Jurkat, Clone E6-1 (cell line): ENCODE measurements around the gene CSMD2.

ENCODE experiments used
- DNase-seq: peaks from one replicate; pipeline ENCODE4 v3.0.0-alpha.2; 2011; ENCODE audit warnings: low read depth, low spot score
- H3K4me3 ChIP-seq: 2 replicates; pipeline ENCODE4 v1.5.1; 2011; ENCODE audit warnings: mild to moderate bottlenecking, low read length, control low read depth, moderate library complexity

The CSMD2 gene

DNA sequence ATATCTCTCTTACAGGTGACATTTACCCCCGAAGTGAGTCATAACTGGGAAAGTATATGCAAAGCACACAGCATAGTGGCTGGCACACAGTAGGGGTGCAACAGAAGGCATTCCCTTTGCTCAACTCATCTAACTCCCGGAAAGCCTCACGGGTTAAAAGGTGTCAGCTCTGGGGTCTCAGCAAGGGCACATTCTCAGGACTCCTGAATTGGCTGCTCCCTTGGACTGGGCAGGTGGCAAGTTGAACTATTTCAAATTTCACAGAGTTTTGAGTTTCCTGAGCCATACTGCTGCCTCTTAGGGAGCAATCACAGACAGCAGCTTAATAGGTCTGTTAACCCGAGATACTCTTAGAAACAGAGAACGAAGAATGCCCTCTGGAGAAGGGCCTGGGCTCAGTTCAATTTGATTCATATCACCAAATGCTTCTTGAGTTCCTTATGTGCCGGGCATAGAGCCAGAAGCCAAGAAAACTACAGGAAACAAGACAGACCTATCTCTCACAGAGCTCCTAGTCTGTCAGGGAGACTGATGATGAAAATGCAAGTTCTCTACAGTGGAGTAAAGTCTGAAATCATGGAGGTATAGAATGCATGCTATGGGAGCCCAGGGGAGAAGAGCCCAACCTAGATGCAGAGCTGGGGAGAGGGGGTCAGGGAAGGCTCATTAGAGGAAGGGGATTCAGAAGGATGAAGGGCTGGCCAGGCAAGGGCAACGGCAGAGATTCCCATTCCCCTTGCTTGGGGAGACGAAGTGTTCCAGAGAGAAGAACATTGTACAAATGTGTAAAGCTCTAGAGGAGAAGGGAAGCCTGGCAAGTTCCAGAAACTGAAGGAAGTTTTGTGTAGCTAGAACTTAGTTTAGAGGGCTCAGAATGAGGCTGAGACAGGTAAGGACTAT is 445.0 kb downstream of the CSMD2 start:
- DNase-seq: no peak

DNA sequence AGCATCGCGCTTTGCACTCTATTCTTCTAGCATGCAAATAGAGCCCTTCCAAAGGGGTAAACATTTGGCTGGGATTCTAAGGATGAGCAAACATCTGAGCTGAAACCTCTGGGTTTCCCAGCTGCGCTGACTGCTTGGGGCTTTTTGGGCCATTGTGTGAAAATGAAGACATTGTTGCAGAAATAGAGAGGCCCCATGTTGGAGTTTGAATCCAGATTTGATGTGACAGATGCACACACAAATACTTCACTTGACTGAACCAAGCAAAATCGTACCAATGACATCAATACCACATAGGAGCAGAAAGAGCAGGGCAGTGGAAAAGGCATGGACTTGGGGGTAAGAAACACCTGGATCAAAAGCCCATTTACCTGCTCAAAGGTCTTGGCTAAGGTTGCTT is 445.7 kb downstream of the CSMD2 start:
- H3K4me3 ChIP-seq: no peak overlapping the region

More for the DNA sequence above, 445.0 kb downstream of the CSMD2 start:
- no peak overlapping the region for H3K4me3 ChIP-seq

DNA sequence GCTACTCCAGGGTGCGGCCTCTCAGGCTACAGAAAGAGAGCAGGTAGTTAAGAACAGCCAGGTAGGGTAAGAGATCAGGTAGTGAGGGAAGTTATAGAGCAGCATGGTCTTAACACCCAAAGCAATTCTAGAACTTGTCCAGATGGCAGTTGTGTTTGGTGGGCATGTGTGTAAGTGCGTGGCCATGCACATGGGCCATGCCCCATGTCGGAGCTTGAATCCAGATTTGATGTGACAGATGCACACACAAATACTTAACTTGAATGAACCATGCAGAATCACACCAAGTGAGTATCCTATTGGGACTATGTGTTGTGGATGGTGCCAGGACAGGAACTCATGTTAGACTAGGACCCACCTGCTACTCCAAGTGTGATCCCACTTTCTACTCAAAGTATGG is 446.8 kb downstream of the CSMD2 start:
- DNase-seq: no peak
- H3K4me3 ChIP-seq: no peak overlapping the region

More for the DNA sequence above, 445.7 kb downstream of the CSMD2 start:
- no peak for DNase-seq

DNA sequence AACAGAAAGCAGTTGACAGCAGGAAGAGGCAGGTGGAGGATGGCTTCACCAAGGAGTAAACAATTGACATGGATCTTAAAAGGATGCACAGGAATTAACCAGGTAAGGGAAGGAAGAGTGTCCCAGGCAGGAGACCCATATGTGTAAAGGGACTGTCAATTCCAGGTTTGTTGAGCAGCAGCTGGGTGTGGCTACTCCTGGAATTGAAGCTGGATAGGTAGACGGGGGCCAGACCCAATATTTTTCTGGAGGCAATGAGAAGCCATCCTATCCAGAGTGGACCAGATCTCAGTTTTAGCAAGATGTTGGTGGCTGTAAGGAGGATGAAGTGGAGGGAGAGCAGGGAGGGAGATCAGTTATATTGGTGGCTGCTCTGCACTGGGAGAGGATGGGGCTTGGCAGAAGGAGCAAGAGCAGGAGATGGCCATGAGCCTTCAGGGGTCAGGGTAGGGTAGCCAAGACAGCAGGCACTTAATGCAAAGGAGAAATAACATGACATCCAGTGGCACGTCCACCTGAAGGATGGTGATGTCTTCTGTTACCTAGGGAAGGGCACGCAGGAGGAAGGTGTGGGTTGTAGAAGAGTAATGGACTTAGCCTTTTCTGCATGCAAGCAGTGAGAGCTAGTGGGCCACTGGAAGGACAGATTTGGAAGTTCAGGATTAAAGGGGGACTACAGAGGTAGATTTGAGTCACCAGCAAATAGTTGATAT is 447.9 kb downstream of the CSMD2 start:
- DNase-seq: no peak
- no peak overlapping the region for H3K4me3 ChIP-seq

DNA sequence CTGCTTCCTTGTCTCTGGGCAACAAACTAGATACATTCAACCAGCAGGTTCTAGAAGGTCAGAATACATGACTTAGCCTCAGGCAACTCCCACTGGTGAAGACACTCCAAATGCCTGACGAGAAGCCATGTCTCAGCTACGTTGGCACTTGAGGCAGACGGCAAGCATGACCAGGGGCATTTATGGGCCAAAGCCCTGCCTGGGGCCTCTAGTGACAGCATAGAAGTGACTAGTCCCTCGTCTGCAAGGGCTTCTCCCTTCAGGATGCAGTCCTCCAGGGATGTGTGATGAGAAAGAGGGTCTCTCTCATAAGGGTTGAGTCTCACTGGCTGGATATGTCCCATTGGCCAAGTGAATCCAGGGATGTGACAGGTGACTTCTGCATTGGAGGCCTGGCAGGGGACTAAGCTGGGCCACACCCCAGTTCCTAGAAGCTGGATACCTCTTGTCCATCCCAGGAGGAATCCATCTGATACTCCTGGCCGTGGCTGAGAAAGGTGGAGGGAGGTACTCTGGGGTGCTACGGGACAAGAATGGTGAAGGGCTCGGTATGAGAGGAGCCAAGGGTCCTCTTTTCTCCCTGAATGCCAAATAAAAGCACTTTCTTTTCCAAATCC is 449.7 kb downstream of the CSMD2 start:
- no peak for DNase-seq
- no peak overlapping the region for H3K4me3 ChIP-seq

DNA sequence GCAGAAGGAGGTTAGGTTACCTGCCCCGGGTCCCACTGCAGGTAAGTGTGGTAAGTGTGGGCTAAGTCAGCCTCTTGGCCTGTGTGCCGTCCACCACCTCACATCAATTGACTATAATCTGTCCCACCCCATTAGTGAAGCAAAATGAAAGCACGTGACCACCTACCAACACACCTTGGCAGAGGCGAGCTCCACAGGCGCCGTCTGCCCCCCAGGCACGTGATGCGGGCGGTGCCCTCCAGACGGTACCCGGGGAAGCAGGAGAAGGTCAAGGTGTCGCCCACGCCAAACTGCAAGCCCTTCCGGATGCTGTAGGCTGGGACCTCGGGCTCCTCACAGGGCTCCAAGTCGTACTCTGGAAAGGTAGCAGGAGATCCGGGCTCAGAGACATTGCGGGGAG is 450.6 kb downstream of the CSMD2 start:
- DNase-seq: no peak
- no peak overlapping the region for H3K4me3 ChIP-seq

DNA sequence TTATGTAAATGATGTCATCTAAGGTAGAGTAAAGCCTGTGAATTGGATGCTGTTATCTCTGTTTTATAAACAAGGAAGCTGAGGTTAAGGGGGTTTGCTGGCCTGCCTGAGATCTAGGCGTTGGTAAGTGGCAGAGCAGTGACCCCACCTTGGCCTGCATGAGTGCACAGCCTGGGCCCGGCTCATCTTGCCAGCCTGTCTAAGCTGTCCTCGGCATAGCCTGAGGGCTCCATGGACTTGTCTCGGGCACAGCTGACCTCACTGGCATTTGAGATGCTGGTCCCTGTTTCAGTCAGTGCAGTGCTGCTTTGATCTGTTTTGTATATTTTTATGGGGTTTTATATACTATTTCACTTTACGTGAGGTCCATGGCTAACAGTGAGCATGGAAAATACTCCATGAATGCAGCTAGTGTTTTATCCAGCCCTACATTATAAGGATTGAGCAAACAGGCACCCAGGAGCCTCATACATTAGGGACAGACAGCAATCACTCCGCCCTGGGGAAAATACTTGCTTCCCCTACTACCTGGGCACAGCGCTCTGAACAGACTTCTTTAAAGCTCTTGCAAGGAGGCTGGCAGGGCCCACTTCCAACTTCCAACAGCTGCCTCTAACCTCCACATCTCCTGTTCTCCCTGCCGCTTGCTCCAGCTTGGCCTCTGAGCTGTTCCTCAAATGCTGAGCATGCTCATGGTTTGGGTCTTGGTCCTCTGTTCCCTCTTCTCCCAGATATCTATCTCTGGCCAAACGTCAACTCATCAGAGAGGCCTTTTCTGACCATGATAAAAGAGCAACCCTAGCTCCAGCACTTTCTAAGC is 451.8 kb downstream of the CSMD2 start:
- no peak for DNase-seq
- H3K4me3 ChIP-seq: no peak overlapping the region

DNA sequence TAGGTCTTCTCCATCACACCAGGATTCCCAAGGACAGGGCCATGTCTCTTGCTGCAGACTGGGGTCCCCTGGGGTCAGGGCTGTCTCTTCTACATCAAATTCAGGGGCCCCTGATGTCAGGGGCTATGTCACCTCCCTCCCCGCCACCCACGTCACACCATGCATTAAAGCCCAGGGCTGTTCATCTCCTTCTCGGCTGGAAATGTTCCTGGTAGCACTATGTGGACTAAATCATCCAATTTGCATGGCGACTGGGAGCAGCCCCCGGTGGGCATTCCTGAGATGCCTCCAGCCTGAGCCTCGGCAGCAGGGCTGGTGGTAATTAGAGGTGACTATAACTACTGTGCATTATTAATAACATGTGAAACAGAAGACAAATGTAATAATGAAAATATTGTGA is 452.8 kb downstream of the CSMD2 start:
- H3K4me3 ChIP-seq: no peak overlapping the region
- DNase-seq: no peak

DNA sequence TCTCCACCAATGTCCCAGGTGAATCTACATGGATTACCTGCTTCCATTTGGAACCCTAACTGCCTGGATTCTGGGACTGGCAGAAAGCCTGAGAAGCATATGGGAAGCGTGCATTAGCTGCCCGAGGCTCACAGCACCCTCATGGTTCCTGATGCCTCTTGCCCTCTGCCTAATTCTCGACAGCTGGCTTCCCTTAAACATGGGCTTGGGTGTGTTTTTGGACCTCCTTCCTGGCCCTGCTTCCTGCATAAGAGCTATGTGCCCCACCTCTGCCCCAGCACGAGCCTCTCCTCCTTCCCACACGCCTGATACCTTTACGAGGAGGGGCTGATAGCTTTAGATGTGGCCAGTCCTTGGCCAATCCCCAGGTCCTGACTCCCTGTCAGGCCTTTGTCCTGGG is 453.5 kb downstream of the CSMD2 start:
- no peak for DNase-seq
- no peak overlapping the region for H3K4me3 ChIP-seq

DNA sequence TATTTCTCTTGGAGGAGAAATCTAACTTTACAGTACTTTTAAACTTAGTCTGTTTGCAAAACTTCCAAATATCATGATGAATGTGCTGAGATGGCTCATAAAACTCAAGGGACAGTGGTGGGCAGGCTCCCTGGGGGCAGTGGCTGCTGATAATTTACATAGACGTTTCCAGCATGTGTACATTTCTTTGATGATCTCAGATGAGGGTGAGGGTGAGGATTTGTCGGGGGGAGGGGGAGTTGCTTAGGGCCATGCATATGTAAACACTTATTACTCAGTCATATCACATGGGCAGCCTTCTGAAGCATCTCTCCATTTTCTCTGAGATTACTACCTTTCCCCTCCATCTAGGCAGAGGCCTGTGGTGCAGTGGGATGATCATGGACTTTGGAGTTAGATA is 454.1 kb downstream of the CSMD2 start:
- no peak overlapping the region for H3K4me3 ChIP-seq
- DNase-seq: no peak

DNA sequence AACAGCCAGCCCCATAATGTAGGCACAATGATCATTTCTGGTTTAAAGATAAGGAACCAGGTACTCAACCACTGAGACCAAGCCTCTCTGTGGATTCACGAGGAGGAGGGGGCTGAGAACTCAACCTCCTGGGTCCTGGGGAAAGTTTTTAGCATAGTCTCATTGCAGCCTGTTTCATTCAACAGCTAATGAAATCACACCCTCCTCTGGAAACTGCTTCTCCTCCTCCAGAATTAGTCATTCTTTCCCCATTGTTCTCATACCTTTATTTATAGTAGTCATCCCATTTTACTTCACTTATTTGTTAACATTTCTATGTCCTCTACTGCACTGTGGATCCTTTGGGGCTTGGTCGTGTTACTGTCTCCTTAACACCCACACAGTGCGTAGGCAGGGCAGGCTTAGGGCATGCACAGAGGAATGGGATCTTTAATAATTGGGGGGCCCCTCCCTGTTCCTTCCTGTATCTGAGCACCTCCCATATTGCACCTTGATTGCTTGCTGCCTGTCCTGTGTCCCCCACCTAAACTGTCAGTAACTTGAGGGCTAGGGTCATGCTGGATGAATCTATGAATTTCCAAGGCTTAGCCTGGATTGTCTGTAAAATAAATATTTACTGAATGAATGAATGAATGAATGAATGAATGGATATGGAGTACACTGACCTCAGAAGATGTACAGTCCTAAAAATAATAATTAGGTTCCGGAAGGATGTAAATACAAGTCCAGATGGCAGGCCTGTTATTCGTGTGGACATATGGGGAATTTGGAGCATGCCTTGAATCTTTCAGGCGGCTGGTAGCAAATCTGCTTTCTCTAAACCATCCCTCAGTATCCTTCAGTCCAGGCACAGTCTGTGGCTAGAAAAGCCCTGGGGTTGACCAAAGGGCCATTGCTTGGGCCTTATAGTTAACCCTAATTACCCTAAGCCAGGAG is 455.0 kb downstream of the CSMD2 start:
- no peak overlapping the region for H3K4me3 ChIP-seq
- DNase-seq: no peak

DNA sequence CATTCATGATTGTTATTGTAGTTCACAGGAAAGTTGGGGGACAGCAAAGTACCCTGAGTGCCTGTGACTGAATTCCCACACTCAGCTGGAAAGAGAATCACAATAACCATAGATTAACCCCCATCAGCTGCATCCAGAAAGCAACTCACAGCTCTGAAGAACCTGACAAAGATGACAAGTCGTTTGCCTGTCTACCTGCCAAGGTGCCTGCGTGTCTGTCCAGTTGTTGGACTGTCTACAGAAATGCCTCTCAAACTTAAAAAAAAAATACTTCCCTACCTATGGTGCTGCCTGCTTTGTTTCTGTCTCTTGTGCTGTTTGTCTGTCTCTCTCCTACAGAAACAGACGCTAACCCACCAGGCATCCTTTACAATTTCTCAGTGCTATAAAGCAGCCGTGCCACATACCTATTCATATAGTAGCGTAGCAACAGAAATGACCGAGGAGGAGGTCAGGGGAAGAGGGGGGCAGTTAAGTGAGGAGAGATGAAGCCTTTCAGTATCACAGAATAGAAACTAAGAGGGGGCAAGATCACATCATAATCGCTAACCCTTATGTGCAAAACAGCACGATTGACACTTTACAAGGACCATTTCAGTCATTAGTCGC is 455.8 kb downstream of the CSMD2 start:
- no peak overlapping the region for H3K4me3 ChIP-seq
- DNase-seq: no peak

DNA sequence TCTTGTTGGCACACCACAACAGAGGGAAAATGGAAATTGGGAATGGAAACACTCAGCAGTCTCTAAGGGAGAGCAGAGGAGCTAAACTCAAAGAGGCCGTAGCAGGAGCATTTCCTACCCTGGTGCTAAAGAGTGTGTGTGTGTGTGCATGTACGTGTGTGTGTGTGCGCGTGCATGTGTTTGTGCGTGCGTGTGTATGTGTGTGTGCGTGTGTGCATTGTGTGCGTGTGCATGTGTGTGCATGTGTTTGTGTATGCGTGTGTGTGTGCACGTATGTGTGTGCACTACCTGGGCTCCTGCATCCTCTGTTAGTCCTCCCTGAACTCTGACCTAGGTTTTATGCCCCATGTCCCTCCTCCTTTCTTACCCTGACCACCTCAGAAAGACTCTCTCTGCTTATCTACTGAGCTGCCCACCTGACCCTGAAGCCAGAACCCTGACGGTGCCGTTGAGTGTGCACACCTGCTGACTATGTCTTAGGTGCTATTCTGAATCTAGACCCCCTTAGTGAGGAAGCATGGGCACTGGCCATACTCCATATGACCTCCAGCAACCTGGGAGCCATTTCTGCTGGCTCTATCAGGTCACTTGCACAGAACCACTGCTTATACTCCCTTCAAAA is 458.3 kb downstream of the CSMD2 start:
- no peak for DNase-seq
- no peak overlapping the region for H3K4me3 ChIP-seq

DNA sequence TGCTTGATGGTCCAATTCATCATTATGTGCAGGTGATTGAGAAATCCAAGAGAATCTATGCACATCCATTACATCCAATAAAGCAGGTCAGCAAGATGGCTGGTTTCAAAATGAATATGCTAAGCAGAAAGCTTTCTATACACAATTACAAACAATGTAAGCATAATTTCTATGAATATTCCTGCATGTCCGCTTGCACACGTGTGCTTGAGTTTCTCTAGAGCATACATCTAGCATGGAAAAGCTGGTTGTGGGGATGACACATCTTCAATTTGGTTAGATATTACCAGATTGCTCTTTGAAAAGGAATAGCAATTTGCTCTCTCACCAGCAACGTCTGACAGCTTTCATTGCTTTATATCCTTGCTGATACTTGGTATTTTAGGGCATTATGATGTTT is 461.6 kb downstream of the CSMD2 start:
- no peak for DNase-seq
- H3K4me3 ChIP-seq: no peak overlapping the region

DNA sequence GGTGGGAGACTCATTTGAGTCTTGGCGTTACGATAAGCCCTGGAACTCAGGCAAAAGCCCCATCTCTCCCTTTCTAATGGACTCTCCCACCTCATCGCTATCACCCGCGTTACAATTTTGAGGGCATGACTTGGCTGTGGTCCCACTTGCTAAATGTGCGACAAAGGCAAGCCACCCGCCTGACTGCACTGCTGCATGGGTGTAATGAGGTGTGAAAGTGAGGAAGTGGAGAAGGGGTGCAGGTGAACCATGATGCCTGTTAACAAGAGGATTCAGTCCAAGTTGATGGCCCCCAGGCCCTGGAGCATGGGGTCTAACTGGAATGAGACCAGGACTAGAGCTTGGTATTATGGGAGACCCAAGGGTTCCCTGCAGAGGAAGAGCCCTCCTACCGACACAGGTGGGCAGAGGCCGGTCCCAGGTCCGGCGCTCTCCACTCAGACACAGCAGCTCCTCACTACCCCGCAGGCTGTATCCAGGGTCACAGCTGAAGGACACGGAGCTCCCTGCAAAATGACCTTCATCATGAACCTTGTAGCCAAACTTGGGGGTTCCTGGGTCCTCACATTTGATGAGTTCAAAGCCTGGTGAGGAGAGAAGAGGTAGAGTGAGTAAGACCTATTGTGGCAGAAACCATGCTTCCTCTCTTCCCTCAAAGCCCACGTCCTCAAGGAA is 466.5 kb downstream of the CSMD2 start:
- DNase-seq: no peak

DNA sequence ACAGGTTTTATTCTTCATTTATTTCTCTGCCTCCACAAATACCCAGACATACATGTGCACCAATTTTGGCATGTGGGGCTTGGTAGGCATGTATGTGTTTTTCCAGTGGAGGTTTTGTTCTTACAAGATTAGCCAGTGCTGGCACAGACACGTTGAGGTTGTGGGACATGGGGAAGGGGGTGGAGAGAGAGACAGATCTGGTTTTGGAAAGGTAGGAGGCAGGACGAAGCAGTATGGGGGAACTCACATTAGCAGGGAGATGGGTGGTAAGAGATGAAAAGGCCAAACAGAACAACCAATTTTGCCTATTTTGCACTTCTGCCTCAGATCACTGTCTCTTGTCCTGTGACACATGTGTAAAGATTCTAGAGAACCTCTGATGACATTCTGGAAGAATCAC is 467.2 kb downstream of the CSMD2 start:
- no peak for DNase-seq
- H3K4me3 ChIP-seq: no peak overlapping the region

More for the DNA sequence above, 466.5 kb downstream of the CSMD2 start:
- no peak overlapping the region for H3K4me3 ChIP-seq

DNA sequence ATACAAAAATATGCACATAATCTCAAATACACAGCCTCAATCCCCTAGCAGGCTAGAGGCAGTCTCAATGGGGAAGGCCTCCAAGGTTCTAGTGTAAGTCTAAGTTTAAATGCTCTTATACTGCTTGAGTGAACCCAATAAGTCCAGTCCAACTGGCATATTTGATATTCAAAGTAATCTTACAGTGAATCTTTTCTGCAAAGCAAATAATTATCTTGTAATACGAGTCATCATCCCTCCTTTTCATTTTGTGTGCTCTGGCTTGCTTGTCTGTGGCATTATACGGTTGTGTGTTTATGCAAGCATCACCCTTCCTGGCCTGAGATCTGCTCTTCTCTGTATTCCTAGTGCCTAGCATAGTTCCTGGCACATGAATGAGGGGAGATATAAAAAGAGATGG is 468.1 kb downstream of the CSMD2 start:
- no peak for DNase-seq
- H3K4me3 ChIP-seq: no peak overlapping the region
